GM10266 (cell line): Measurements from ENCODE around the gene IL1A.

ENCODE experiments used
- DNase-seq: peaks from one replicate; pipeline ENCODE4 v3.0.0; 2012; ENCODE audit errors: extremely low spot score
- CTCF ChIP-seq: IDR thresholded peaks from 2 replicates; pipeline ENCODE4 v1.5.1; 2012; ENCODE audit warnings: mild to moderate bottlenecking, low read depth; ENCODE audit not compliant: control insufficient read depth, insufficient read depth; ENCODE audit errors: missing control alignments

IL1A gene

GRCh38 chr2:112817082-112817689, 32.9 kb upstream of the IL1A start:
- DNase-seq, result no peak
- no peak for TF ChIP-seq CTCF

GRCh38 chr2:112814278-112814677, 30.0 kb upstream of the IL1A start:
- no peak for TF ChIP-seq CTCF
- no peak for DNase-seq

- DNase-seq, result no peak
- TF ChIP-seq CTCF, result no peak
Observed at GRCh38 chr2:112813280-112813966, 29.1 kb upstream of the IL1A start.

GRCh38 chr2:112812318-112813267, 28.3 kb upstream of the IL1A start:
- TF ChIP-seq CTCF, result no peak
- DNase-seq, result peak; percentile 41

- DNase-seq, result no peak
- TF ChIP-seq CTCF, result no peak
Observed at GRCh38 chr2:112811841-112812306, 27.6 kb upstream of the IL1A start.

- no peak for DNase-seq
Observed at GRCh38 chr2:112811276-112811831, 27.1 kb upstream of the IL1A start.

More at GRCh38 chr2:112811276-112811831, 27.1 kb upstream of the IL1A start:
- no peak for TF ChIP-seq CTCF
